ENCODE results near the gene NDE1.
"Not testable (repeated sequence)": the region's sequence is repeated elsewhere in the genome, so short reads cannot be mapped to it uniquely, and the experiment has no call there.

- not testable (repeated sequence) for TF ChIP-seq CTCF (IDR thresholded peaks at IDR 0.05; ENCODE audit: extremely low read depth in 1 of 2, insufficient read depth in 1 of 2, low read depth in 1 of 2, low read length in 2 of 2); EZH2 (IDR thresholded peaks at IDR 0.05; ENCODE audit: borderline replicate concordance, low read depth, low read length, severe bottlenecking); POLR2A (IDR thresholded peaks at IDR 0.05; ENCODE audit: low read depth, low read length); POLR2AphosphoS5 (IDR thresholded peaks at IDR 0.05; ENCODE audit: insufficient read depth, low read depth, low read length); GATA2 (IDR thresholded peaks at IDR 0.05; ENCODE audit: insufficient read depth, insufficient read length, low read depth, low read length); MAX (IDR thresholded peaks at IDR 0.05; ENCODE audit: insufficient read depth, insufficient read length)
These were observed 5.5 kb downstream of the NDE1 start for GRCh38 chr16:15655561-15655960.

Measured in endothelial cell of umbilical vein (primary cell).